A549 treated with Mapracorat at 1 μM for 4 hours (cell line): Measurements from ENCODE around the gene MXRA5. TPM values are rescaled to one million over a fixed set of nuclear protein-coding genes. Genes with fewer than 3 reads are reported as not detected.

Experiments used
- total RNA-seq: library from RNA; stranded (reverse); fragments of 200-300 nt; extraction: Qiagen RNA extraction; gene quantifications from 5 replicates; pipeline ENCODE4 v1.2.3, GENCODE V29; 2022

MXRA5 gene, protein sequence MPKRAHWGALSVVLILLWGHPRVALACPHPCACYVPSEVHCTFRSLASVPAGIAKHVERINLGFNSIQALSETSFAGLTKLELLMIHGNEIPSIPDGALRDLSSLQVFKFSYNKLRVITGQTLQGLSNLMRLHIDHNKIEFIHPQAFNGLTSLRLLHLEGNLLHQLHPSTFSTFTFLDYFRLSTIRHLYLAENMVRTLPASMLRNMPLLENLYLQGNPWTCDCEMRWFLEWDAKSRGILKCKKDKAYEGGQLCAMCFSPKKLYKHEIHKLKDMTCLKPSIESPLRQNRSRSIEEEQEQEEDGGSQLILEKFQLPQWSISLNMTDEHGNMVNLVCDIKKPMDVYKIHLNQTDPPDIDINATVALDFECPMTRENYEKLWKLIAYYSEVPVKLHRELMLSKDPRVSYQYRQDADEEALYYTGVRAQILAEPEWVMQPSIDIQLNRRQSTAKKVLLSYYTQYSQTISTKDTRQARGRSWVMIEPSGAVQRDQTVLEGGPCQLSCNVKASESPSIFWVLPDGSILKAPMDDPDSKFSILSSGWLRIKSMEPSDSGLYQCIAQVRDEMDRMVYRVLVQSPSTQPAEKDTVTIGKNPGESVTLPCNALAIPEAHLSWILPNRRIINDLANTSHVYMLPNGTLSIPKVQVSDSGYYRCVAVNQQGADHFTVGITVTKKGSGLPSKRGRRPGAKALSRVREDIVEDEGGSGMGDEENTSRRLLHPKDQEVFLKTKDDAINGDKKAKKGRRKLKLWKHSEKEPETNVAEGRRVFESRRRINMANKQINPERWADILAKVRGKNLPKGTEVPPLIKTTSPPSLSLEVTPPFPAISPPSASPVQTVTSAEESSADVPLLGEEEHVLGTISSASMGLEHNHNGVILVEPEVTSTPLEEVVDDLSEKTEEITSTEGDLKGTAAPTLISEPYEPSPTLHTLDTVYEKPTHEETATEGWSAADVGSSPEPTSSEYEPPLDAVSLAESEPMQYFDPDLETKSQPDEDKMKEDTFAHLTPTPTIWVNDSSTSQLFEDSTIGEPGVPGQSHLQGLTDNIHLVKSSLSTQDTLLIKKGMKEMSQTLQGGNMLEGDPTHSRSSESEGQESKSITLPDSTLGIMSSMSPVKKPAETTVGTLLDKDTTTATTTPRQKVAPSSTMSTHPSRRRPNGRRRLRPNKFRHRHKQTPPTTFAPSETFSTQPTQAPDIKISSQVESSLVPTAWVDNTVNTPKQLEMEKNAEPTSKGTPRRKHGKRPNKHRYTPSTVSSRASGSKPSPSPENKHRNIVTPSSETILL (N-terminal part only)
- not detected in 5 replicates for total RNA-seq

DNA sequence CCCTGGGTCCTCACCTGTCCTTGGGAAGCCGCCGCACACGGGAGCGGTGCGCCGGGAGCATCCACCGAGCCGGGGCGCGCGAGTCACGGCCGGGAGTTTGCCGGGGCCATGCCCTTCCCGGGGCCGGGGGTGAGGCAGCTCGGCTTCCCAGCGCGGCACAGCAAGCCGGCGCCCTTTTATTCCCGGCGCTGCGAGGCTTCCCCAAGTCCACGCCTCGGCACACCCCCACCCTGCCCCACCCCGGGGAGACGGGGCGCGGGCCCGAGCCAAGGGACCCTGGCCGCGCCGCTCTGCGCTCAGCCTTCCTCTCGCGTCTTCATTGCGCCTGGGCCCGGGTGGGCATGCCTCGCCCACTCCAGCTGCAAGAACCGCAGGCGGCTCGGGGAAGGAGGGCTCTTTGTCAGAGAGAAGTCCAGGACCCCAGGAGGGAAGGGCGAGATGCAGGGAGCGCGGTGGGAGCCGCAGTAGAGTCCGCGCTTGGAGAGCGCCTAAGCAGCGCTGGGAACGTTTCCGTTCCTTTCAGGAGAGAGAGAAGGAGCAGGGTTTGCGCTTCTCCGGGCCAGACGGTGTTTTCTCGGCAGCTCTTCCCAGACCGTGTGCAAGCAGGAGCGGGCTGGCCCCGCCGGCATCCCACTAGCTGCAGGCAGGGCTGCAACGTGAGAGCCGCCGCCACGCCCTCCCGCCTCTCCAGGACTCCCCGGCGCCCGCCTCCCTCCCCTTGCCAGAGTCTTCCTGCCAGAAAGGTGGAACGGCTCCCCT lies at the start of gene MXRA5:
TSS of gene MXRA5 (minus strand) at position 152 of the 759 bp plus-strand sequence. CDS start 2,819 bp downstream, outside the sequence.

